ENCODE results near the gene RHBDL3.

Gene RHBDL3

DNA sequence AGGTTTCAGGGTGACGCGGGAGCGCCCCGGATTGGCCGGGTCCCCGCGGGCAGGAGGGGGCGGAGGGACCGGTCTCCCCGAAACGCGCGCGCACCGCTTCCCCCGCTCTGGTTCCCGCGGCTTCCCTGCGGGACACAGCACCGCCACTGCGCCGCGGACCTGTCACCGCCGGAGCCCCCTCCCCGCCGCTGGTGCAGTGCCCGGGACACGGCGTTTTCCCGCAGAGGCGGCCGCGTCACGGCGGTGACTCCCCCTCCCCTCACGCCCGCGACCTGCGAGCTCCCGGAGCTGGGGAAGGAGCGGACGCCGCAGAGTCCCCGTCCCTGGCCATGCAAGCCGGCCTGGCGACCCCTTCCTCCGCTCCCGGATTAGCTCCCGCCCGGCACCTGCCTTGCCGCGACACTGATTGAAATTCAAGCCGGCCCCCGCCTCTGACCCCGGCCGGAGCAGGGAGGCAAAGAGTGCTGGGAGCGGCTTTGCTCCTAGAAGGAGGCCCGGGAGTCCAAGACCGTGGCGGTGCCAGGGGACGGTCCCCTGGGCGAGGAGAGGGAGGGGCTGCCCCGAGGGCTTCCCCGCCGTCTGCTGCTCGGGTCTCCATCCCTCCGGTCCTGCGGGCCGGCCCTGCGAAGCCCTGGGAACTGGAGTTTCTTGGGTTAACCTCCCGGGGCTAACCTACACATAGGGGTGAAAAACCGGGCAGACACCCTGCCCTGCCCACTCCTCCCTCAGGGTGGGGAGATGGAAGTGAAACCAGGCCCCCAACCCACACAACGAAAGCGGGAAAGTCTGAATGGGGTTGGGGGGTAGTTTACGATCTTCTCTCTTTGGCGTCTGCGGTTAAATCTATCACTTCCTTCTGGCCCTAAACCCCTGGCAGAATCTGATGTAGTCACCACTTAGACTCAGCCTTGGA is 1.0 kb downstream of the RHBDL3 start:
- no peak for DNase-seq

DNA sequence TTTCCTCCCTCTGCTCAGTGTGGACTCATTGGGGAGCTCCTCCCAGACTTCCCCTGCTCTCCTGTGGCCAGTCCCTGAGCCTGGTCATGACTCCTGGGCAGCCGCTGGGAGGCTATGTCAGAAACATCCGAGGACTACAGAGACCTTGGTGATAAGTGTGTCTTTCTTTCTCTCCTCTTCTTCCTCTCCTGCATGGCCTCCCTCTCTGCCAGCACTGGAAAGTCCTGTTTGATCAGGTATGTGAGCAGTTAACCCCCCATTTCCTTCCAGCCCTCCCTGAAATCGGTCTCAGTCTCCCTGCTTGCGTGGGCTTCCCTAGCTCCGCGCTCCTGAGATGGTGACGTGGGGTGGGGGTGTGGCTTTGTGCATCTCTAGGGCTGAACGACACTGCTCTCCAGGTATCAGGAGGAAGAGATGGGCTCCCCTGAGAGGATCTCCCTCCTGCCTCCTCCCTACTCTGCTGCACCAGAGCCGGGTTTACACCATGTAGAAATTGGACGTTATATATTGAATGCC is 2.1 kb downstream of the RHBDL3 start:
- DNase-seq: no peak

- DNase-seq: no peak
Measured at GRCh38 chr17:32268734-32269288, 3.2 kb downstream of the RHBDL3 start.

GRCh38 chr17:32269377-32269776 is 3.7 kb downstream of the RHBDL3 start:
- no peak for DNase-seq

DNA sequence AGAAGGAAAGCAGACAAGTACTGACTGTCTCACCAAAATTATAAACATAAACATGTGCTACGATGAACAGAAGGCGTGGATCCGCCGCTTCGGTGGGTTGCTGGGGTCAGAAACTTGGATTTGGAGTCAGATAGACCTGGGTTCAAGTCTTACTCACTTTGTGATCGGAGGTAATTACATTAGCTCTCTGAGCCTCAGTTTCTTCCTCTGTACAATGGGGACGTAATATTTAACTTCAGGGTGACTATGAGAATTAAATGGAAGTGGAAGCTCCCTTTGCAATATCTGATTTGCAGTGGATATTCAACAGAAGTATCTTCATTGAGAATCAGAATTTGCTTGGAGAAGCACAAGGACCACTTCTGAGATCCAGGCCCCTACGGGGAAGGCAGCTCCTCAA is 6.2 kb downstream of the RHBDL3 start:
- no peak for DNase-seq

- no peak for DNase-seq
Measured at GRCh38 chr17:32274101-32274500, 8.5 kb downstream of the RHBDL3 start.

- no peak for DNase-seq
Measured at GRCh38 chr17:32274643-32275042, 9.0 kb downstream of the RHBDL3 start.

- no peak for DNase-seq
Measured at GRCh38 chr17:32275060-32276042, 9.7 kb downstream of the RHBDL3 start.

DNA sequence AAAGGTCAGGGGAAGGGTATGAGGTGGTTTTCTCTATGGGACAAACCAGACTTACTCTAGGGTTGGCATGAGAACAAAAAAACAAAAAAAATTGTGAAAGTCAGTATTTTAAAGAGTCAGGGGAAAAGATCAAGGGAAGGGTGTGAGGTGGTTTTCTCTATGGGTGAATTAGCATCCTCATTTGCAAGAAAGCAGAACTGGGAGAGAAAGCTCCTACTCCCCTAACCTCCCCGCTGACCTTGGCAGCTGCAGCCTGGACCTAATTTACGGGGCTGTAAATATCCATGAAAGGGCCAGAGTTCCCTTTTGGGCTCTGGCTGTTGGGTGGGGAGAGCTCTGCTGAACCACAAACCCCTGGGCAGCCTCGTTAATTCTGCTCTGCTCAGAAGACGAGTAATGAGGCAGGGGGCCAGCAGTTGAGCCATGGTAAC is 10.6 kb downstream of the RHBDL3 start:
- DNase-seq: no peak

DNA sequence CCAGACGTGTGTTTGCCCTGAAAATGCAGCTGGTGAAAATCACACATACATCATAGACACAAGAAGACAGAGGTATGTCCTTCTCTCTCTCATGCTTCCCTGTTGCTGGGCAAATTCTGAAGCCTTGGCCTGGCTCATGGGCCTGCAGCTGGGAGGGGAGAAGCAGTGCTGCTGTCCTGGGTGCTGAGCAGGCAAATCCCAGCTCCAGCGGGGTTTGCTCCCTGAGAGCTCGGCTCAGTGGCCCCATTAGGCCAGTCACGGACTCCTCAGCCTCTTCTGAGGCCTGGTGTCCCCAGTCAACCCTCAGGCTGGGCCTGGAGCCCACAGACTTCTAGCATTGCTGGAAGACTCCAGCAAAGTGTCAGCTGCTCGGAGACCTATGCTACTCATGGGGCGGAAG is 11.7 kb downstream of the RHBDL3 start:
- DNase-seq: no peak

DNA sequence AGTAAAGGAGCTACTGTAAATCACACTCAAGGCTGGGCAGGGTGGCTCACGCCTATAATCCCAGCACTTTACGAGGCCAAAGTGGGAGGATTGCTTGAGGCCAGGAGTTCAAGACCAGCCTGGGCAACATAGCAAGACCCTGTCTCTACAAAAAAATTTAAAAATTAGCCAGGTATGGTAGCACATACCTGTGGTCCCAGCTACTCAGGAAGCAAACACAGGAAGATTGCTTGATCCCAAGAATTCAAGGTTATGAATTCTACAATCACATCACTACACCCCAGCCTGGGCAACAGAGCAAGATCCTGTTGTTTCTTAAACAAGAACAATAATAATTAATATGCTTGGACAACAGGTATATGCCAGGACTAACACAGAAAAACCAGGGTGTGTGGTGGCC is 13.2 kb downstream of the RHBDL3 start:
- DNase-seq: no peak

GRCh38 chr17:32279891-32280716 is 14.5 kb downstream of the RHBDL3 start:
- DNase-seq: no peak

GRCh38 chr17:32281011-32281451 is 15.4 kb downstream of the RHBDL3 start:
- no peak for DNase-seq

DNA sequence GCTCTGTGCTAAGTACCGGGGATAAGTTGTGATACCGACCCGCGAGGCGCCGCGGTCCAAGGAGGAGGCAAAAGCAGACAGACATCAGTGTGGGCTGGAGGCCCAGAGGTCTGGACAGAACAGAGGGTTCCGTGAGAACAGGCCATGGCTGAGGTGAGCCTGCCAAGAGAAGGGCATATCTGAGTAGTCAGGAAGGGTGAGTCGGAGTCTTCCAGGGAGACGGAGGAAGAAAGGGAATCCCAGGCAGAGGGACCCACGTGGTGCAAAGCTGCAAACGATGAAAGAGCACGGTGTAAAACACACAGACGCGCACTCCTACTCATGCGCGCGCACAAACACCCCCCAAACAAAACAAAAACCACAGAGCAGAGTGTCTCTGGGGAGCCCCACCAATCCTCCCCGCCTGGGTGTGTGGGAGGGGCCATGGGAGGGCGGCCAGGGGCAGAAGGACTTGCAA is 18.1 kb downstream of the RHBDL3 start:
- DNase-seq: no peak

GRCh38 chr17:32285306-32285705 is 19.7 kb downstream of the RHBDL3 start:
- DNase-seq: no peak

DNA sequence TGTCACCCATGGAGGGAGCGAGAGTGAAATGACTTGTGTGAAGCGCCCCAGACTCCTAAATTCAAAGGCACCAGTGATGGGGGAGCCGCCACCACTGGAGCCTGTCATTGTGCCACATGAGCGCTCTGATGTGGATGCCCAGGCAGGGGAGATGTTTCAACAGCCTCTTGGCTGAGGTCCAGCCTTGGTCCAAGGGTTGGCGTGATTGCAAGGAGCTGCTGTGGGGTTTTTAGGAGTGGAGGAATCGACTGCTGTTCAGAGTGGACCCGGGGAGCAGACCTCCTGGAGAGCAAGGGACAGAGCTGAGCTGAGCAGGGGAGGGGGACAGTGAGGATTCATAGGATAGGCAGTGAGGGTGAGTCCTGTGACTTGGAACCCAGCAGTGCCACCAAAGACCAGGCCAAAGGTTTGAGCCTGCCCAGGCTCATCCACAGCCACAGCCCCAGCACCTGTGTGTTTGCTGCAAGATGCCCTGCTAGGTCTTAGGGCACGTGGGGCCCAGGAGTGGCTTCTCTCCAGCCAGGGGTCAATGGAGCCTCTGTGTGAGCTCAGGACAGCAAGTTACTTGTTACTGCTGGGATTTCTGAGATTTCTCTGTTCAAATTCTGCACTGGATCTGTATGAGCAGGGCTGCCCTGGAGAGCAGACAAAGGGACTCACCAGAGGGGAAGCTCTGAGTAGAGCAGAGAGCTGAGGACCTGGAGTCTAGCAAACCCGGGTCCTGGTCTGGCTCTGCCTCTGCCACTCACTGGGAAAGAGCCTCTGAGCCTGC is 20.3 kb downstream of the RHBDL3 start:
- no peak for DNase-seq

DNA sequence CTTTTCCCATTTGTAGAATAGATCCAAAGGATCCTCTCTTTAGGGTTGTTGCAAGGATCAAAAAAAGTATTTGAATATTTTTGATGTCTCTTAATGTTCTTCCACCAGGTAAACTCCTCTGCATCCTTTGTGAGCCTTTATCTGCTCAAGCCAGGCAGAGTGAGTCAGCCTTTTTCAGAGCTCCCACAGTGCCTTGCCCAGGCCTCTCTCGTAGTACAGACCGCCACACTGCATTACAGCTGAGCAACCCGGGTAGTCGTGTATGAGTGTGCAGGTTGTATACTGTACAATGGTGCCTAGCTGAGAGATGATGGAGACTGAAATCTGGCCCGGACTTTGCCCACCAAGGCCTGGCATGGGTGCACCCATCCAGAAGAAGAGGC is 20.9 kb downstream of the RHBDL3 start:
- DNase-seq: no peak

DNA sequence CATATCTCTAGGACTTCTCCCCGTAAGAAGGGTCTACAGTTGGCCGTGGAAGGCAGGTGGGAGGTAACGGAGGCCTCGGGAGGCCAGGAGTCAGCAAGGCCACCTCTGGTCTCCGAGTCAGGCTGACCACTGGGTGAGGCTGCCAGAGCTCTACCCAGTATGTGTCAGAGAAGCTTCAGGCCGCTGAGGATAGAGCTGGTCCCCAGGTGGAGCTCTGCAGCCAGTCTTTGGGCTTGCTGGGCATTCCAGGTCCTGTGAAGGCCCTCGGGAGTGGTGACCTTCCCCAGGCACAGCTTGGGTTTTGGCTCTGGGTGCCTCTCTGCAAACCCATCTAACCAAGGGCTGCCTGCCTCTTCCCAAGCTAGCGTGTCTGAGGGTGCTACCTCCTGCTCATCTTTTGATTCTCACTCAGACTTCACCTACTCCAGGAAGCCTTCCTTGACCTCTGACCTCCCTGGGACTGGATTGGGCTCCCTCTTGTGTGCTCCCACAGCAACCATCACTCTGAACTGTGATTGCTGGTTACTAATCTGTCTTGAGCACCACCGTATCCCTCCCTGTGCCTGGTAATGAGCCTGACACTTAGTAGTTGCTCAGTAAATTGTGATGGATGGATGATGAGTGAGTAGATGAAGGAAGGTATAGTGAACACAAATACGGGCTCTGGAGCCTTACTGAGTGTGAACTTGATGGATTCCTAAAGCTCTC is 22.3 kb downstream of the RHBDL3 start:
- DNase-seq: no peak

GRCh38 chr17:32288615-32289014 is 23.0 kb downstream of the RHBDL3 start:
- no peak for DNase-seq

GRCh38 chr17:32289471-32290070 is 23.9 kb downstream of the RHBDL3 start:
- no peak for DNase-seq

Data from NCI-H187 (cell line).